SU-DHL-6 (cell line): ENCODE results near the gene EDAR.

Experiments
- H2AFZ ChIP-seq: fragments of 200-600 bp; sonication (generic); 2 replicates; pipeline ENCODE4 v1.6.1; 2014; ENCODE audit warnings: low read depth, mild to moderate bottlenecking, moderate library complexity, mixed read lengths, antibody characterized with exemption, low read length; ENCODE audit not compliant: severe bottlenecking
- H3F3A ChIP-seq: fragments of 200-600 bp; shearing (Covaris generic); 2 replicates; pipeline ENCODE4 v1.6.0; 2016; ENCODE audit warnings: antibody characterized with exemption, mild to moderate bottlenecking; ENCODE audit not compliant: insufficient read depth
- H3K27ac ChIP-seq: fragments of 200-600 bp; sonication (generic); 2 replicates; pipeline ENCODE4 v1.5.1; 2016; ENCODE audit warnings: low read depth, mild to moderate bottlenecking, low read length, moderate library complexity, mixed read lengths
- H3K27me3 ChIP-seq: fragments of 200-600 bp; sonication (generic), shearing (Covaris generic); 2 replicates; pipeline ENCODE4 v1.6.0; 2014; ENCODE audit warnings: mild to moderate bottlenecking, low read length
- H3K36me3 ChIP-seq: fragments of 200-600 bp; sonication (generic); 2 replicates; pipeline ENCODE4 v1.6.1; 2014; ENCODE audit warnings: mild to moderate bottlenecking, low read length, mixed read lengths
- H3K4me2 ChIP-seq: fragments of 300-600, 200-600 bp; shearing (Covaris generic), sonication (generic); 2 replicates; pipeline ENCODE4 v1.6.0; 2014; ENCODE audit warnings: low read length, low read depth, mild to moderate bottlenecking; ENCODE audit not compliant: poor library complexity, severe bottlenecking
- H3K4me3 ChIP-seq: fragments of 200-600 bp; sonication (generic); 2 replicates; pipeline ENCODE4 v1.5.1; 2014; ENCODE audit warnings: antibody characterized with exemption, low read length, mild to moderate bottlenecking, mixed read lengths; ENCODE audit not compliant: insufficient read depth, poor library complexity, severe bottlenecking
- H3K79me2 ChIP-seq: fragments of 200-600 bp; sonication (generic); 2 replicates; pipeline ENCODE4 v1.6.1; 2014; ENCODE audit warnings: mild to moderate bottlenecking, low read length, moderate library complexity; ENCODE audit not compliant: insufficient read depth
- H3K9ac ChIP-seq: fragments of 200-600 bp; sonication (generic); 2 replicates; pipeline ENCODE4 v1.7.0; 2014; ENCODE audit warnings: mild to moderate bottlenecking, low read length
- H3K9me2 ChIP-seq: fragments of 200-600 bp; sonication (generic); replicated peaks from 2 replicates; pipeline ENCODE4 v1.6.1; 2014; ENCODE audit warnings: low read length; ENCODE audit not compliant: insufficient read depth
- H3K9me3 ChIP-seq: fragments of 200-600 bp; sonication (generic); 2 replicates; pipeline ENCODE4 v1.6.1; 2014; ENCODE audit warnings: low read length, mixed read lengths; ENCODE audit not compliant: insufficient read depth
- H4K20me1 ChIP-seq: fragments of 200-600 bp; sonication (generic); 2 replicates; pipeline ENCODE4 v1.6.1; 2014; ENCODE audit warnings: low read depth, mild to moderate bottlenecking, antibody characterized with exemption, low read length, moderate library complexity, mixed read lengths
- CTCF ChIP-seq: fragments of 200-600 bp; sonication (generic); IDR thresholded peaks from one replicate; pipeline ENCODE4 v1.5.1; 2017; ENCODE audit warnings: antibody characterized with exemption, mild to moderate bottlenecking, low read length, moderate library complexity; ENCODE audit not compliant: insufficient read depth, poor library complexity, severe bottlenecking
- EZH2phosphoT487 ChIP-seq: fragments of 200-600 bp; sonication (generic), shearing (Covaris generic); conservative IDR thresholded peaks from 2 replicates; pipeline ENCODE4 v1.6.1; 2018; ENCODE audit warnings: mild to moderate bottlenecking, antibody characterized with exemption, low read length, moderate library complexity, mixed read lengths

EDAR gene

DNA sequence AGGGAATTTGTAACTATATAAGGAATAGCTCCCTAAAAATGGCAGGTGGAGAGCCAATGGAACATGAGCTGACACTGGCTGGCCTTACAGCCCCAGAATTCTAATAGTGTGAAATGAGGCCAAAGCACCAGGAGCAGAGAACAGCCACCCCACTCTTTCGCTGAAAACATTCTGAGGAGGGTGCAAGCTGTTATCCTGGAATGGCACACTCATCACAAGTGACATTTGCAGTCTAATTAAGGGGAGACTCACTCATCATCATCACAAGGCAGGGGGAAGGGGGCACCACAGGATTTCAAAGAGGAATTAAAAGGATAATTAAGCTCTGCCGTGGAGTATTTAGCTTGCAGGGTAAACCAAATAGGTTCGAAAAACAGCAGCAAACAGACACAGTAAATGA lies 94.3 kb downstream of the EDAR start:
- Histone ChIP-seq H3K27me3 (no peaks in the 10 kb centered on the region), H4K20me1 (no peaks in the 10 kb centered on the region), H3K9me3 (no peaks in the 10 kb centered on the region), H3K9ac (no peak overlapping the region), H3K79me2 (no peaks in the 10 kb centered on the region), H2AFZ (no peak overlapping the region), H3K4me3 (no peak overlapping the region), H3K9me2 (no peaks in the 10 kb centered on the region), H3K4me2 (no peak overlapping the region), H3K27ac (no peak overlapping the region), H3K36me3 (peaks cover 8% of the 10 kb centered on the region; the same call in 1 of the 2 replicates), H3F3A (no peaks in the 10 kb centered on the region)
- TF ChIP-seq CTCF (no peak), EZH2phosphoT487 (no peak)

- Histone ChIP-seq H4K20me1 (no peaks in the 10 kb centered on the region), H3K27ac (no peak overlapping the region), H3K9ac (no peak overlapping the region), H3K4me3 (no peak overlapping the region), H3F3A (no peaks in the 10 kb centered on the region), H3K4me2 (no peak overlapping the region), H3K36me3 (peaks cover 20% of the 10 kb centered on the region; the same call in 1 of the 2 replicates), H3K27me3 (no peaks in the 10 kb centered on the region), H3K9me3 (no peaks in the 10 kb centered on the region), H3K79me2 (no peaks in the 10 kb centered on the region), H3K9me2 (no peaks in the 10 kb centered on the region), H2AFZ (no peak overlapping the region)
- TF ChIP-seq CTCF (no peak), EZH2phosphoT487 (no peak)
These were observed 95.7 kb downstream of the EDAR start for GRCh38 chr2:108893277-108893676.

GRCh38 chr2:108889907-108890306 lies 99.1 kb downstream of the EDAR start:
- Histone ChIP-seq H3K79me2 (no peaks in the 10 kb centered on the region), H3K27me3 (no peaks in the 10 kb centered on the region), H3K27ac (no peak overlapping the region), H3K9me3 (peaks cover 3% of the 10 kb centered on the region; the same call in 1 of the 2 replicates), H2AFZ (no peak overlapping the region), H3K4me2 (no peak overlapping the region), H3K4me3 (no peak overlapping the region), H4K20me1 (no peaks in the 10 kb centered on the region), H3K36me3 (peaks cover 20% of the 10 kb centered on the region; the same call in 1 of the 2 replicates), H3K9ac (no peak overlapping the region), H3F3A (no peaks in the 10 kb centered on the region), H3K9me2 (no peaks in the 10 kb centered on the region)
- TF ChIP-seq CTCF, result no peak
- TF ChIP-seq EZH2phosphoT487, result no peak
